Karpas-422 (cell line): ENCODE data around the gene CAPZB. TPM values are rescaled to one million over a fixed set of nuclear protein-coding genes. Genes with fewer than 3 reads are reported as not detected.

ENCODE experiments used
- DNase-seq: peaks from one replicate; pipeline ENCODE4 v3.0.0-alpha.2; 2015
- H2AFZ ChIP-seq: fragments of 200-600 bp; sonication (generic); 2 replicates; pipeline ENCODE4 v1.6.1; 2014; ENCODE audit warnings: antibody characterized with exemption, low read length, mixed read lengths
- H3K27ac ChIP-seq: fragments of 200-600 bp; sonication (generic); 2 replicates; pipeline ENCODE4 v1.5.1; 2014; ENCODE audit warnings: mild to moderate bottlenecking, low read length, moderate library complexity
- H3K27me3 ChIP-seq: fragments of 200-600 bp; sonication (generic); 2 replicates; pipeline ENCODE4 v1.6.1; 2014; ENCODE audit warnings: low read length, mixed read lengths
- H3K36me3 ChIP-seq: fragments of 200-600 bp; sonication (generic); 2 replicates; pipeline ENCODE4 v1.6.1; 2014; ENCODE audit warnings: low read length, mixed read lengths; ENCODE audit not compliant: insufficient read depth
- H3K4me1 ChIP-seq: fragments of 200-600 bp; sonication (generic); 2 replicates; pipeline ENCODE4 v1.6.1; 2014; ENCODE audit warnings: mild to moderate bottlenecking, low read length, mixed read lengths
- H3K4me2 ChIP-seq: fragments of 200-600 bp; sonication (generic); 2 replicates; pipeline ENCODE4 v1.6.1; 2014; ENCODE audit warnings: low read length, low read depth, mild to moderate bottlenecking; ENCODE audit not compliant: poor library complexity, severe bottlenecking
- H3K4me3 ChIP-seq: fragments of 200-600 bp; sonication (generic); 2 replicates; pipeline ENCODE4 v1.5.1; 2014; ENCODE audit warnings: mild to moderate bottlenecking, antibody characterized with exemption, low read length, mixed read lengths
- H3K79me2 ChIP-seq: fragments of 200-600 bp; sonication (generic); 2 replicates; pipeline ENCODE4 v1.6.1; 2014; ENCODE audit warnings: mild to moderate bottlenecking, low read length, mixed read lengths
- H3K9ac ChIP-seq: fragments of 200-600 bp; sonication (generic); 2 replicates; pipeline ENCODE4 v1.6.0; 2014; ENCODE audit warnings: low read length
- H3K9me2 ChIP-seq: fragments of 200-600 bp; sonication (generic), shearing (Covaris generic); replicated peaks from 2 replicates; pipeline ENCODE4 v1.6.0; 2014; ENCODE audit warnings: mild to moderate bottlenecking, low read length, moderate library complexity; ENCODE audit not compliant: insufficient read depth
- H3K9me3 ChIP-seq: fragments of 300-700, 200-600 bp; sonication (generic); 2 replicates; pipeline ENCODE4 v1.6.1; 2014; ENCODE audit warnings: low read length, mixed read lengths
- H4K20me1 ChIP-seq: fragments of 200-600 bp; sonication (generic); 2 replicates; pipeline ENCODE4 v1.6.1; 2014; ENCODE audit warnings: mild to moderate bottlenecking, antibody characterized with exemption, low read length, low read depth; ENCODE audit not compliant: insufficient read depth
- total RNA-seq: library from RNA; depleted of rRNA; stranded (reverse); fragments of >200 nt; shearing (Covaris generic); gene quantifications from 2 replicates; pipeline ENCODE4 v1.2.3, GENCODE V29; 2014; ENCODE audit warnings: low replicate concordance

Gene CAPZB
- total RNA-seq, 1 experiment from 2014 or later, result 55.5 TPM

GRCh38 chr1:19343617-19344350, 141.6 kb downstream of the CAPZB start:
- Histone ChIP-seq H3K9ac (no peak overlapping the region), H3K79me2 (0 out of 2 replicates have a peak, but pooled peaks cover 3% of the 10 kb centered on the region), H3K4me3 (no peak overlapping the region), H3K36me3 (no peaks in the 10 kb centered on the region; the same call in none of the 2 replicates), H2AFZ (no peak overlapping the region), H3K4me1 (no peaks in the 10 kb centered on the region), H3K27ac (no peak overlapping the region), H3K9me3 (no peaks in the 10 kb centered on the region), H3K27me3 (no peaks in the 10 kb centered on the region), H3K4me2 (no peak overlapping the region), H4K20me1 (no peaks in the 10 kb centered on the region), H3K9me2 (no peaks in the 10 kb centered on the region)
- DNase-seq, result no peak

GRCh38 chr1:19342894-19343616, 142.3 kb downstream of the CAPZB start:
- no peak for DNase-seq
- H4K20me1 ChIP-seq, result no peaks in the 10 kb centered on the region
- H3K4me3 ChIP-seq, result no peak overlapping the region
- no peak overlapping the region for H3K9ac ChIP-seq
- 0 out of 2 replicates have a peak, but pooled peaks cover 3% of the 10 kb centered on the region for H3K79me2 ChIP-seq
- H3K27me3 ChIP-seq, result no peaks in the 10 kb centered on the region
- H3K36me3 ChIP-seq, result no peaks in the 10 kb centered on the region; the same call in none of the 2 replicates
- H3K4me1 ChIP-seq, result no peaks in the 10 kb centered on the region
- no peak overlapping the region for H2AFZ ChIP-seq
- no peak overlapping the region for H3K27ac ChIP-seq
- no peak overlapping the region for H3K4me2 ChIP-seq
- no peaks in the 10 kb centered on the region for H3K9me2 ChIP-seq
- no peaks in the 10 kb centered on the region for H3K9me3 ChIP-seq

- H3K79me2 ChIP-seq, result 0 out of 2 replicates have a peak, but pooled peaks cover 3% of the 10 kb centered on the region
- H3K4me2 ChIP-seq, result no peak overlapping the region
- no peak for DNase-seq
- H3K9ac ChIP-seq, result no peak overlapping the region
- H3K9me3 ChIP-seq, result no peaks in the 10 kb centered on the region
- no peaks in the 10 kb centered on the region; the same call in none of the 2 replicates for H3K36me3 ChIP-seq
- no peaks in the 10 kb centered on the region for H4K20me1 ChIP-seq
- no peaks in the 10 kb centered on the region for H3K4me1 ChIP-seq
- no peak overlapping the region for H3K27ac ChIP-seq
- H3K27me3 ChIP-seq, result no peaks in the 10 kb centered on the region
- no peaks in the 10 kb centered on the region for H3K9me2 ChIP-seq
- no peak overlapping the region for H3K4me3 ChIP-seq
- no peak overlapping the region for H2AFZ ChIP-seq
These were observed 143.1 kb downstream of the CAPZB start for GRCh38 chr1:19342062-19342750.

GRCh38 chr1:19341201-19342061, 143.9 kb downstream of the CAPZB start:
- Histone ChIP-seq H3K9ac (no peak overlapping the region), H4K20me1 (no peaks in the 10 kb centered on the region), H3K36me3 (no peaks in the 10 kb centered on the region; the same call in none of the 2 replicates), H3K9me3 (no peaks in the 10 kb centered on the region), H3K4me2 (no peak overlapping the region), H3K27ac (no peak overlapping the region), H3K27me3 (no peaks in the 10 kb centered on the region), H3K79me2 (0 out of 2 replicates have a peak, but pooled peaks cover 3% of the 10 kb centered on the region), H3K9me2 (no peaks in the 10 kb centered on the region), H3K4me3 (no peak overlapping the region), H3K4me1 (no peaks in the 10 kb centered on the region), H2AFZ (no peak overlapping the region)
- peak; percentile 91 for DNase-seq

GRCh38 chr1:19340387-19340937, 144.9 kb downstream of the CAPZB start:
- Histone ChIP-seq H3K4me1 (no peaks in the 10 kb centered on the region), H3K27me3 (no peaks in the 10 kb centered on the region), H3K27ac (no peak overlapping the region), H3K9ac (no peak overlapping the region), H3K9me3 (no peaks in the 10 kb centered on the region), H3K4me2 (no peak overlapping the region), H3K36me3 (no peaks in the 10 kb centered on the region; the same call in none of the 2 replicates), H4K20me1 (no peaks in the 10 kb centered on the region), H3K9me2 (no peaks in the 10 kb centered on the region), H3K4me3 (no peak overlapping the region), H2AFZ (no peak overlapping the region), H3K79me2 (0 out of 2 replicates have a peak, but pooled peaks cover 3% of the 10 kb centered on the region)
- DNase-seq, result no peak

GRCh38 chr1:19339214-19339861, 146.0 kb downstream of the CAPZB start:
- H3K27ac ChIP-seq, result no peak overlapping the region
- H3K27me3 ChIP-seq, result no peaks in the 10 kb centered on the region
- no peaks in the 10 kb centered on the region for H3K4me1 ChIP-seq
- no peaks in the 10 kb centered on the region; the same call in none of the 2 replicates for H3K36me3 ChIP-seq
- no peak overlapping the region for H3K9ac ChIP-seq
- H3K4me3 ChIP-seq, result no peak overlapping the region
- no peaks in the 10 kb centered on the region for H4K20me1 ChIP-seq
- no peak overlapping the region for H2AFZ ChIP-seq
- no peak overlapping the region for H3K4me2 ChIP-seq
- no peaks in the 10 kb centered on the region for H3K9me3 ChIP-seq
- H3K9me2 ChIP-seq, result no peaks in the 10 kb centered on the region
- H3K79me2 ChIP-seq, result 0 out of 2 replicates have a peak, but pooled peaks cover 3% of the 10 kb centered on the region
- no peak for DNase-seq

- Histone ChIP-seq H3K9me2 (no peaks in the 10 kb centered on the region), H3K4me3 (no peak overlapping the region), H3K27me3 (no peaks in the 10 kb centered on the region), H2AFZ (no peak overlapping the region), H3K79me2 (0 out of 2 replicates have a peak, but pooled peaks cover 3% of the 10 kb centered on the region), H4K20me1 (no peaks in the 10 kb centered on the region), H3K36me3 (no peaks in the 10 kb centered on the region; the same call in none of the 2 replicates), H3K4me1 (no peaks in the 10 kb centered on the region), H3K9ac (no peak overlapping the region), H3K4me2 (no peak overlapping the region), H3K9me3 (no peaks in the 10 kb centered on the region), H3K27ac (no peak overlapping the region)
- DNase-seq, result no peak
These were observed 147.0 kb downstream of the CAPZB start for GRCh38 chr1:19338323-19338762.
